HEK293T (cell line): Measurements from ENCODE around the gene MACC1.
"Not testable (repeated sequence)": the region's sequence is repeated elsewhere in the genome, so short reads cannot be mapped to it uniquely, and the experiment has no call there.

Experiments used
- CTCF ChIA-PET: fragments of 350-600 bp; formaldehyde crosslinking; extraction: SDS; loops from one replicate; lab custom pipeline; 2021; ENCODE audit warnings: antibody characterized with exemption, inconsistent platforms; lab: Yijun Ruan, JAX
- POLR2A ChIA-PET: fragments of 350-600 bp; formaldehyde crosslinking; extraction: SDS; loops from one replicate; lab custom pipeline; 2020; ENCODE audit warnings: antibody characterized with exemption, inconsistent platforms; lab: Yijun Ruan, JAX
- DNase-seq: peaks from one replicate; pipeline ENCODE4 v3.0.0; 2012; ENCODE audit warnings: mixed read lengths; ENCODE audit errors: extremely low spot score
- ARNT ChIP-seq: fragments of 450-650 bp; IDR thresholded peaks from 2 replicates; pipeline ENCODE4 v1.6.1; 2017; ENCODE audit warnings: mild to moderate bottlenecking
- BHLHE40 ChIP-seq: fragments of 450-650 bp; IDR thresholded peaks from 2 replicates; pipeline ENCODE4 v1.6.1; 2016; ENCODE audit warnings: mild to moderate bottlenecking, moderate library complexity, borderline replicate concordance
- CTBP1 ChIP-seq: fragments of 450-650 bp; IDR thresholded peaks from 2 replicates; pipeline ENCODE4 v1.6.1; 2016; ENCODE audit warnings: borderline replicate concordance
- ELF4 ChIP-seq: fragments of 450-650 bp; IDR thresholded peaks from 2 replicates; pipeline ENCODE4 v1.6.1; 2017; ENCODE audit warnings: antibody characterized with exemption
- FOXA1 ChIP-seq: fragments of 450-650 bp; IDR thresholded peaks from 2 replicates; pipeline ENCODE4 v1.6.1; 2016; ENCODE audit warnings: mild to moderate bottlenecking
- FOXK2 ChIP-seq: fragments of 450-650 bp; IDR thresholded peaks from 2 replicates; pipeline ENCODE4 v1.6.1; 2016; ENCODE audit warnings: mild to moderate bottlenecking
- FOXM1 ChIP-seq: fragments of 450-650 bp; IDR thresholded peaks from 2 replicates; pipeline ENCODE4 v1.6.1; 2017; ENCODE audit warnings: mild to moderate bottlenecking, borderline replicate concordance
- HDGF ChIP-seq: fragments of 450-650 bp; IDR thresholded peaks from 2 replicates; pipeline ENCODE4 v1.6.1; 2017; ENCODE audit warnings: antibody characterized with exemption, borderline replicate concordance
- L3MBTL2 ChIP-seq: fragments of 450-650 bp; conservative IDR thresholded peaks from 2 replicates; pipeline ENCODE4 v1.6.1; 2016; ENCODE audit warnings: mild to moderate bottlenecking
- LEF1 ChIP-seq: fragments of 450-650 bp; IDR thresholded peaks from 2 replicates; pipeline ENCODE4 v1.6.1; 2017; ENCODE audit warnings: mild to moderate bottlenecking, borderline replicate concordance
- NFRKB ChIP-seq: fragments of 450-650 bp; IDR thresholded peaks from 2 replicates; pipeline ENCODE4 v1.6.1; 2016; ENCODE audit warnings: mild to moderate bottlenecking, moderate library complexity
- PKNOX1 ChIP-seq: fragments of 450-650 bp; IDR thresholded peaks from 2 replicates; pipeline ENCODE4 v1.6.1; 2016
- SP1 ChIP-seq: fragments of 450-650 bp; IDR thresholded peaks from 2 replicates; pipeline ENCODE4 v1.6.1; 2017
- SUZ12 ChIP-seq: fragments of 450-650 bp; IDR thresholded peaks from 2 replicates; pipeline ENCODE4 v1.6.1; 2016; ENCODE audit warnings: mild to moderate bottlenecking
- TARDBP ChIP-seq: fragments of 450-650 bp; IDR thresholded peaks from 2 replicates; pipeline ENCODE4 v1.6.1; 2016
- ZNF384 ChIP-seq: fragments of 450-650 bp; IDR thresholded peaks from 2 replicates; pipeline ENCODE4 v1.6.1; 2016

The MACC1 gene

DNA sequence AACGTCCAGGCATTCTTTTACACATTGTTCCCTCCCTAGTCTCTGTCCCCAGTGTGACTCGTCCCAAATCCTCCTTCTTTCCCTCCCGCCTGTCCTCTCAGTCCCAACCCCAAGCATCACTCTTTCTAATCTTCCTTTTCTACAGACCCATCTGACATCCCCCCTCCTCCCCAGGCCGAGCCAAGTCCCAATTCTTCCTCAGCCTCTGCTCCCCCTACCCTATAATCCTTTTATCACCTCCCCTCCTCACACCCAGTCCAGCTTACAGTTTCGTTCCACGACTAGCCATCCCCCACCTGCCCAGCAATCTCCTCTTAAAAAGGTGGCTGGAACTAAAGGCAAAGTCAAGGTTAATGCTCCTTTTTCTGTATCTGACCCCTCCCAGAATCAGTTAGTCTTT is 95.1 kb downstream of the MACC1 start:
- CTCF ChIA-PET: no interaction called here
- no peak for DNase-seq
- POLR2A ChIA-PET: no interaction called here
- TF ChIP-seq L3MBTL2: no peak
- TF ChIP-seq FOXK2: no peak
- no peak for TF ChIP-seq TARDBP
- TF ChIP-seq NFRKB: no peak
- no peak for TF ChIP-seq BHLHE40

DNA sequence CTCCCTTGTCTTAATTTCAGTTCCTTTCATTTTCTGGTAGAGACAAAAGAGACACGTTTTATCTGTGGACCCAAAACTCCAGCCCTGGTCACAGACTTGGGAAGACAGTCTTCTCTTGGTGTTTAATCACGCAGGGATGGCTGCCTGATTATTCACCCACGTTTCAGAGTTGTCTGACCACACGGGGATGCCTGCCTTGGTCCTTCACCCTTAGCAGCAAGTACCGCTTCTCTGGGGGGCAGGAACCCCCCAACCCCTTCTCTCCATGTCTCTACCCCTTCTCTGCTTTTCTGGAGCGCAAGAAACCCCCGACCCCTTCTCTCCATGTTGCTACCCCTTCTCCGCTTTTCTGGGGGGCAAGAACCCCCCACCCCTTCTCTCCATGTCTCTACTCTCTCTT is 95.8 kb downstream of the MACC1 start:
- TF ChIP-seq HDGF: no peak
- TF ChIP-seq BHLHE40: no peak
- TF ChIP-seq CTBP1: no peak
- TF ChIP-seq ZNF384: no peak
- no peak for TF ChIP-seq SP1
- no peak for TF ChIP-seq FOXM1
- no peak for TF ChIP-seq NFRKB
- TF ChIP-seq TARDBP: no peak
- no peak for TF ChIP-seq SUZ12
- no peak for TF ChIP-seq FOXK2
- TF ChIP-seq ARNT: no peak
- TF ChIP-seq PKNOX1: no peak
- TF ChIP-seq ELF4: no peak
- no peak for TF ChIP-seq L3MBTL2
- no peak for TF ChIP-seq LEF1
- no peak for DNase-seq
- CTCF ChIA-PET: no interaction called here
- POLR2A ChIA-PET: no interaction called here

DNA sequence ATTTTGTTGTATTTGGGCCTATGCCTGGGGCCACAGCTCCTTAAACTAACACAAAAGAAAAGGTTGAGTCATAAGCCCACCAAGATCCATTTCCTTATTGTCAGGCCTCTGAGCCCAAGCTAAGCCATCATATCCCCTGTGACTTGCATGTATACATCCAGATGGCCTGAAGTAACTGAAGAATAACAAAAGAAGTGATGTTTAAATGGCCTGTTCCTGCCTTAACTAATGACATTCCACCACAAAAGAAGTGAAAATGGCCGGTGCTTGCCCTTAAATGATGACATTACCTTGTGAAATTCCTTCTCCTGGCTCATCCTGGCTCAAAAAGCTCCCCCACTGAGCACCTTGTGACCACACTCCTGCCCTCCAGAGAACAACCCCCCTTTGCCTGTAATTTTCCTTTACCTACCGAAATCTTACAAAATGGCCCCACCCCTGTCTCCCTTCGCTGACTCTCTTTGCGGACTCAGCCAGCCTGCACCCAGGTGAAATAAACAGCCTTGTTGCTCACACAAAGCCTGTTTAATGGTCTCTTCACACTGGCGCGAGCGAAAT is 96.5 kb downstream of the MACC1 start:
- DNase-seq, CTCF ChIA-PET, POLR2A ChIA-PET: not testable (repeated sequence)

GRCh38 chr7:20116869-20117268 is 100.3 kb downstream of the MACC1 start:
- no peak for DNase-seq
- TF ChIP-seq CTBP1: no peak
- no peak for TF ChIP-seq HDGF
- ChIA-PET POLR2A (no interaction called here), CTCF (no interaction called here)

GRCh38 chr7:20114468-20114867 is 102.7 kb downstream of the MACC1 start:
- ChIA-PET CTCF (no interaction called here), POLR2A (no interaction called here)
- TF ChIP-seq FOXK2: no peak
- no peak for TF ChIP-seq BHLHE40
- no peak for TF ChIP-seq LEF1
- TF ChIP-seq SP1: no peak
- TF ChIP-seq SUZ12: no peak
- no peak for TF ChIP-seq FOXM1
- TF ChIP-seq ZNF384: no peak
- no peak for TF ChIP-seq NFRKB
- no peak for TF ChIP-seq ARNT
- no peak for TF ChIP-seq FOXA1
- TF ChIP-seq HDGF: no peak
- DNase-seq: no peak

GRCh38 chr7:20113427-20114027 is 103.7 kb downstream of the MACC1 start:
- DNase-seq: no peak
- ChIA-PET CTCF (no interaction called here), POLR2A (no interaction called here)
- TF ChIP-seq SUZ12 (no peak), LEF1 (no peak), FOXA1 (no peak), SP1 (no peak), ZNF384 (no peak), ARNT (no peak), NFRKB (no peak), TARDBP (no peak), PKNOX1 (no peak), FOXM1 (no peak), HDGF (no peak), ELF4 (no peak), CTBP1 (no peak), BHLHE40 (no peak), FOXK2 (no peak)

DNA sequence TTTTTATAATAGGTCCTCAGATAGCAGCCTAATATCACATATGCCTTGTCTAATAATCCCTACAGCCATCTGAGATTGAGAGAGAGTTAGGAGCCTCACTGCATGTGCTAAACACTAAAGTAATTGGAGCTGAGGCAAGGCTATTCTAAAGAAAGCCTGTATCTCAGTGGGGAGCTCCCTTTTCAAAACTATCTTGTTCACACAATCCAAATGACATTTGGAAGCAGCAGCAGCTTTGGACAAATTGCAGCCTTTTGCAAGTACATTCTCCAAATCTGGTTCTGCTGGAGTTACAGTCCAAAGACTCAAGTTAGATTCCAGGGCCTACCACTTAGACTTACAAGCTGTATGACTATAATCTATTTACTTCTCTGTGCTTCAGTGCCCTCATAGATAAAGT is 104.5 kb downstream of the MACC1 start:
- no peak for DNase-seq
- ChIA-PET POLR2A (no interaction called here), CTCF (no interaction called here)
- no peak for TF ChIP-seq ZNF384
- no peak for TF ChIP-seq ARNT
- no peak for TF ChIP-seq TARDBP
- TF ChIP-seq SP1: no peak
- TF ChIP-seq FOXM1: no peak
- TF ChIP-seq PKNOX1: no peak
- TF ChIP-seq L3MBTL2: no peak
- no peak for TF ChIP-seq HDGF
- TF ChIP-seq BHLHE40: no peak
